ENCODE results near the gene PTPRN2.

The PTPRN2 gene

DNA sequence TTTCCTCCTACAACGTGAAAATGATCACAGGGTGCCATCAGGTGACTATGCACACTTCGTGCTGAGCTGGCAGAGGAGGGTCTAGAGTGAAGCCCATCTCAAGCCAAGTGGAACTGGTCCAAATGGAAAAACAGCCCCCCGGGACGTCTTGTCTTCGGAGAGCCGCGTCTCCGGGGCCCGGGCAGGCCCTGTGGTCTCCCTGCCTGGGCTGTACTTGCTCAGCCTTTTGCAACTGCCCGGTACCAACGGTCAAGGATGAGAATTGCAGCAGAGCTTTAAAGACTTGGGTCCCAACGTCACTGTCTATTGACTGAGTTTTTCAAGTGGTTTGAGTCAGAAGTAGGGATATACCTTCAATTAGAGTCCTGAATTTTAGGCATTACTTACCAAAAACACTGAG lies 315.5 kb downstream of the PTPRN2 start:
- DNase-seq, result no peak

DNA sequence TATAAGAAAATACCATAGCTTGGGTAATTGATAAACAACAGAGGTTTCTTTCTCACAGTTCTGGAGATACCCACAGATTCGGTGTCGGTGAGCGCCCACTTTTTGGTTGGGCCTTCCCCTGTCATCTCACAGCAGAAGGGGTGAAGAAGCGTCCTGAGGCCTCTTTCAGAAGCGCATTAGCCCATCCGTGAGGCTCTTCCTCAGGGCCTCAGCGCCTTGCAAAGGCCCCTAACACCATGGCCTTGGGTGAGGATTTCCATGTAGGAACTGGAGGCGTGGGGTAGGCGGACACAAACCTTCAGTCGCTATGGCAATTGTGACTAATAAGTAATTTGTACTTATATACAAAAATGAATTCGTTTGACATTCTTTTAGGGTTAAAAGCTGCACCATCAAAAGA lies 316.0 kb downstream of the PTPRN2 start:
- no peak for DNase-seq

DNA sequence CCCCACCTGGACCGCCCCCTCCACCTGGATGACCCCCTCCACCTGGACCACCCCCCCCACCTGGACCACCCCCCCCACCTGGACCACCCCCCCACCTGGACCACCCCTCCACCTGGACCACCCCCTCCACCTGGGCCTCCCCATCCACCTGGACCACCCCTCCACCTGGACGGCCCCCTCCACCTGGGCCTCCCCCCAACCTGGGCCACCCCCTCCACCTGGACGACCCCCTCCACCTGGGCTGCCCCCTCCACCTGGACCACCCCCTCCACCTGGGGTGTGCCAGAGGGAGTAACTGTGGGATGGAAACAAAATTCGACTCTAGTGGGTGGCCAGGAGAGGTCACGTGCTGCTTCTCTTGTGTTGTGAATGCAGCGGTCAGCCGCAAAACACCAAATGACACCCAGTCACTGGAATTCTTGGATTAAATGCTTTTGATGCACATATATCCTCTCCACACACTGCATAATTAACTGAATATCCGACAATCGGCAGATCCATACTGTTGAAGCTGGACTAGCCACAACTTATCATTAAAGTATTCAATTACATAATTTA lies 316.7 kb downstream of the PTPRN2 start:
- no peak for DNase-seq

DNA sequence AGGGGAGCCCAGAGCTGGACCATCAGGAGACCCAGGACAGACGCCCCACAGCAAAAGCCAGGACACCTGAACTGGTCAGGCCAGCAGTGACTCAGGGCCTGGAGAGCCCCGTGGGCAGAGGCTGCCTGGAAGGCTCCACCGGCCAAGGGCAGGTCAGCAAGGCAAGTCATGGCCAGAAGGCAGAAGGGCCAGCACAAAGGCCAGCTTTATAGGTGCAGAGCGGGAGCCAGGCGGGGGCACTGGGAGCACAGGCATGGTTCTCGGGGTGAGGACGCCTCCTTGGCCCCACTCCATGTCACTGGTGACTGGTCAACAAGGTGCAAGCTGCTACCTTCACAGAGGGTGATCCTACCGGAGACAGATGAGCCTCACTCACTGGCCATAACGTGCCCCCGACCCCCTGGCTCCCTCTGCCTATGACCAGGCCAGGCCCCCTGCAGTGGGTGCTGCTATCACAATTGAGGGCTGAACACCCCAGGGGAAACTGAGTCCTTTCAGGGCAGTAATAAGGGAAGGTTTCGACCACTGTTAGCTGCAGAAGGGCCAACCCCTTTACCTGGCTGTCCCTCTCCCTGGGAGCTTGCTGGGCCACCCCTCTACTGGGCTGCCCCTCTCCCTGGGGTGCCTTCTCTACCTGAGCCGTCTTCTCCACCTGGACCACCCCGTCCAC lies 317.4 kb downstream of the PTPRN2 start:
- no peak for DNase-seq

- no peak for DNase-seq
These were observed 318.6 kb downstream of the PTPRN2 start for GRCh38 chr7:158268816-158269535.

GRCh38 chr7:158267742-158268435 lies 319.7 kb downstream of the PTPRN2 start:
- DNase-seq, result no peak

DNA sequence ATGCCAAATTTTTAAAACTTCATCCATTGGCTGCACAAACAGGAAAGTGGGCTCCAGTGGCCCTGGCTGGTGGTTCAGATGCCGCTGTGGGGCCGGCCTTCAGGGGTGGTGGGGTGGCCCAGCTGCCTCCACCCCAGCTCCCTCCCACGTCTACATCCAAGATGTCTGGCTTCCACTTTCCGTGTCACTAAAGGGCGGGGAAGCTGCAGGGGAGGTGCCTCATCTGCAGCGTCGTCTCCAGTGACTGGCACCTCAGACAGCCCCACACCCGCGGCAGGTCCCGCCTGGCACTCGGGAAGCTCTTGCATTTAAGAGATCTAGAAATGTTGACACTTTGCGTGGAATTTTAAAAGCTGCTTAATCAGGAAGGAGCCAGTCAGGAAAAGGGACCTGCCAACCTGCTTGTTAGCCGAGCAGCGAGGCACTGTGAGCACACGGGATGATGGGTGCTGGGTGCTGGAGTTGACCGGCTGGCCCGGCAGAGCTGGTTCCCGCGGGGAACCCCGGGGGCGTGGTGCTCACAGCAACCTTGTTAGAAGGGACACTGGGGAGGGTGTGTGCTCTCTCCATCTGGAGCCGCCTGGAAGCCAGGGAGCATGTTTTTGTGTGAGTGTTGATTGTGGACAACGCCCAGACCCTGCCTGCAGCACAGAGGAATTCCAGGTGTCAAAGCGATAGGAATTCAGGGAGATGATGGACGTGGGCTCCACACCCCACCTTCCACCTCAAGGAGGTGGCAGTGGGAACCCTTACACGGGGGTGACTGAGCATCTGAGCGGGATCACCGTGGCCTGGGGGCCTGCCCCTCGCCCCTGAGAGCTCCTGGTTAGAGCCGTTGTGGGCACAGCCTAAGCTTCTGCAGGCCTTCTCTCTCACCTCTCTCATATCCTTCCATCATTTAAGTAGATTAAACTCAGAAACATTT lies 320.5 kb downstream of the PTPRN2 start:
- no peak for DNase-seq

GRCh38 chr7:158266426-158266816 lies 321.2 kb downstream of the PTPRN2 start:
- no peak for DNase-seq

DNA sequence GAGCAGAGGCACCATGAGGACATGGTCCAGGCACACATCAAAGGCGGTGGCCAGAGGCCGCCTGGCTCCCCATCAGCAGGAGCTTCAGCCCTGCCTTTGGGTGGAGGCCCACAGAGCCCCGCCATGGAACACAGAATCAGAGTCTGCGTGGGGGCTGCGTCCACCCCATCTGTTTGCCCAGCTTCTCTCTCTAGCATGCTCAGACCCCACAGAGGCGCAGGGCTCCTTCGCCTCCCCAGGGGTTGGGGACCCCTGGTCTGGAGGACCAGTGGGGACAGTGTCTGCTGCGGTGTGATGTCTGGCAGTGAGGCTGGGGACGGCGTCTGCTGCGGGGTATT lies 321.9 kb downstream of the PTPRN2 start:
- no peak for DNase-seq

- no peak for DNase-seq
These were observed 322.5 kb downstream of the PTPRN2 start for GRCh38 chr7:158264881-158265742.

- DNase-seq, result no peak
These were observed 323.5 kb downstream of the PTPRN2 start for GRCh38 chr7:158263964-158264748.

DNA sequence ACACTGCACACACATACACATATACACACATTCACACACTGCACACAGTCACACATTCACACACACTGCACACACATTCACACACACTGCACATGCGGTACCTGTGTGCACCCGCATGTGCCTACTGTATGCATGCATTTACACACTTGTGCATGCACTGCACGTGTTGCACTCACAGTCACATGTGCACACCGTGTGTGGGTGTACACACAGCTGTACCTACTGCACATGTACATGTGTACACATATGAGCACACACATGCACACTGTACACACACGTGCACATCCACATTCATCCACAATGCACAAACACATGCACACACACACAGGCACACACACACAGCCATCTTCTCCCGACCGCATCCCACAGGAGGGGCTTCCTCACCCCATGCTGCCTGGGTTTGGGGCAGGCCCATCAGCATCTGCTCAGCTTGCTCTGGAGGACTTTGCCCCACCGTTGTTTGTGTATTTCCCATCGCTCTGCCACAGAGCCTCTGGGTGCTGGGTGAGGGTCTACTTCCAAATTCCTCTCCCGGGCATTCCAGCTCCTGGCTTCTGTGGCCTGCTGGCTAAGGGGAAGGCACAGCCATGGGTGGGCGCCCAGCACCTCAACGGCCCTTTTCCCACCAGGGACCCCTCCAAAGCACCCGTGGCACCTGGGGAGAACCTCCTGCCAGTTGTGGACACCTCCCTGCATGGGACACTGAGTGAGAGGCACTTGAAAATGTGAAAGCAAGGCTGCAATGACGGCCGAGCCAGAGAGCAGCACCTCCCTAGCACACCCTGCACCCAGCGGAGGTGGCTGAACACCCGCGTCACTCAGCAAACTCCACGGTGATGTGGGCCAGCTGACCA lies 324.3 kb downstream of the PTPRN2 start:
- DNase-seq, result no peak

GRCh38 chr7:158262284-158263109 lies 325.1 kb downstream of the PTPRN2 start:
- DNase-seq, result no peak

DNA sequence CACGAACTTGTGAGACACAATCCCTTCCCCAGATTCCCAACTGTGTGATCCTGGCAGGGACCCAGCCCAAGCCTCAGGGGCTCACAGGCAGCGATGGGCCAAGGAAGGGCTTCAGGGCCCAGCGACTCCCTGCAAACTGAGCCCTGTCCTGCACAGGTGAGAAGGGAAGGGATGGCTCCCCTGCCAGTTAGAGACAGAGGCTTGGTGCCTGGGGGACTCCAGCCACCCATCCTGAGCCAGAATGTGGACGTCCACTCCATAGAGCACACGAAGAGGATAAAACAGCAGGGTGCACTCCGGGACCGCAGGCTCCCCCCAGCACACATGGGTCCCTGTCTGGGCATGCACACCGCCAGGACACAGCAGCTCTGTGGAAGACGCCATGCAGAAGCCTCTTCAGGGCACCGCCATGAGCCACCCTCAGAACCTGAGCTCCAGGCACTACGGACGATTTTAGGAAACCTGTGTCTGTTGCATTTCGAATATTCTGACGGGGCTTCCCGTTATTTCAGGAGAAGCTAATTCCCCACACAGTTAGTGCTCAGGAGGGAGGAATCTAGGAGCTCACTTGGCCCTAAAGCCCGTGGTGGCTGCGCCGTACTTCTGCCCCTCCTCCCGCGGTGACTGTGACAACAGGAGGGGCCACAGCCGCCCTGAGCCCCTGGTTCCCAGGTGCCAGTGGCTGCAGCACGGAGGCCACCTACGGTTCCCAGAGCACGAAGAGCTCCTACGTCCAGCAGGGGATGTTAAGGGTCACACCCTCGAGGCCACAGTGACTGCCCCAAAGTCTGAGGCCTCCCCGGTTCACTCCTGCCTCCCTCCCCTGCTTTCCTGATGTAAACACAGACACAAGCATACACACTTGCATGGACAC lies 326.0 kb downstream of the PTPRN2 start:
- DNase-seq, result no peak

GRCh38 chr7:158260567-158261361 lies 326.9 kb downstream of the PTPRN2 start:
- no peak for DNase-seq

DNA sequence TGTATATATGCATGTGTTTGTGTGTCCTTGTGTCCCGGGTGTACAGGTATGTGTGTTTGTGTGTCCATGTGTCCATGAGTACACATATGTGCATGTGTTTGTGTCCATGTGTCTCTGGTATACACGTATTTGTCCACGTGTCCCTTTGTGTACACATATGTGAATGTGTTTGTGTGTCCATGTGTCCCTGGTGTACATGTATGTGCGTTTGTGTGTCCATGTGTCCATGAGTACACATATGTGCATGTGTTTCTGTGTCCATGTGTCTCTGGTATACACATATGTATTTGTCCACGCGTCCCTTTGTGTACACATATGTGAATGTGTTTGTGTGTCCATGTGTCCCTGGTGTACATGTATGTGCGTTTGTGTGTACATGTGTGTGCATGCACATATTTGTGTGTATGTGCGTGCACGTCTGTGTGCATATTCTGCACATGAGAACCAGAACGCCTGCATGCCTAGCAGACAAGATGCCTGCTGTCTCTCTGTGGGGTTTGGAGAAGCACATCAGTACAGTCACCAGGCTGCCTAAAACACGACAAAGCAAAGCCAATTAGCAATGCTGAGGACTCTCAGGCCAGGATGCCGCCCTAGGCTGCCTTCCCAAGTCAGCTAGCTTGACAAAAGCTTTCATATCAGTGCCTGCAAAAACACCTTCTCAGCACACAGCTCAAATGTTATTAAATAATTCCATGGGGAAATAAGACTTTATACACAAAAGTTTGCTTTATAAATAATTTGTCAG lies 327.8 kb downstream of the PTPRN2 start:
- no peak for DNase-seq

Measured in activated CD4-positive, alpha-beta T cell treated with anti-CD3 and anti-CD28 coated beads, Interleukin-2, Interleukin-6, amounts not matched to agents 100 ng/mL and 50 ng/mL, durations not matched to agents 16 hours and 8 hours (primary cell).